GM12864 (cell line): ENCODE measurements around the gene BMP8B.
A peak's percentile ranks its signal among the peaks of the same experiment; 100 is the strongest.
"Not testable (repeated sequence)": the region's sequence is repeated elsewhere in the genome, so short reads cannot be mapped to it uniquely, and the experiment has no call there.

Source experiments
- DNase-seq: peaks from one replicate; pipeline ENCODE4 v3.0.0-alpha.2; 2011; ENCODE audit warnings: low read depth
- H3K4me3 ChIP-seq: 2 replicates; pipeline ENCODE4 v1.5.1; 2011; ENCODE audit warnings: mild to moderate bottlenecking, low read depth, low read length, control low read depth
- CTCF ChIP-seq: IDR thresholded peaks from 2 replicates; pipeline ENCODE4 v1.5.1; 2011; ENCODE audit warnings: low read depth, mild to moderate bottlenecking, moderate library complexity, low read length, control low read depth, inconsistent platforms; ENCODE audit errors: missing control alignments

Gene BMP8B

GRCh38 chr1:39795651-39796050 lies 7.0 kb upstream of the BMP8B start:
- no peak overlapping the region for H3K4me3 ChIP-seq
- no peak for DNase-seq
- no peak for TF ChIP-seq CTCF

GRCh38 chr1:39791838-39792237 lies 3.2 kb upstream of the BMP8B start:
- TF ChIP-seq CTCF, result no peak
- no peak overlapping the region for H3K4me3 ChIP-seq
- DNase-seq, result no peak

GRCh38 chr1:39789571-39790110 lies 976 bp upstream of the BMP8B start:
- TF ChIP-seq CTCF, result no peak
- DNase-seq, result no peak
- peak overlapping the region; percentile 89 for H3K4me3 ChIP-seq

GRCh38 chr1:39788426-39788757 lies 273 bp downstream of the BMP8B start:
- DNase-seq, result no peak
- no peak for TF ChIP-seq CTCF
- H3K4me3 ChIP-seq, result peak overlapping the region; percentile 89

GRCh38 chr1:39787964-39788363 lies 701 bp downstream of the BMP8B start:
- H3K4me3 ChIP-seq, result peak overlapping the region; percentile 89
- not testable (repeated sequence) for DNase-seq

GRCh38 chr1:39787468-39787867 lies 1.2 kb downstream of the BMP8B start:
- H3K4me3 ChIP-seq, result peak overlapping the region; percentile 49
- TF ChIP-seq CTCF, result no peak

GRCh38 chr1:39787108-39787375 lies 1.6 kb downstream of the BMP8B start:
- H3K4me3 ChIP-seq, result peak overlapping the region; percentile 49
- not testable (repeated sequence) for DNase-seq

More at GRCh38 chr1:39787468-39787867, 1.2 kb downstream of the BMP8B start:
- no peak for DNase-seq

- DNase-seq, H3K4me3 ChIP-seq: not testable (repeated sequence)
These were observed 2.2 kb downstream of the BMP8B start for GRCh38 chr1:39786303-39787107.

- DNase-seq, result not testable (repeated sequence)
These were observed 6.0 kb downstream of the BMP8B start for GRCh38 chr1:39782685-39783084.

More at GRCh38 chr1:39782685-39783084, 6.0 kb downstream of the BMP8B start:
- not testable (repeated sequence) for H3K4me3 ChIP-seq
